Gastroesophageal sphincter (tissue), 4 donors: ENCODE data around the gene SMCO3. TPM values are rescaled to one million over a fixed set of nuclear protein-coding genes. Genes with fewer than 3 reads are reported as not detected.

ENCODE experiments used
- ATAC-seq: fragments of 150-250 bp; one replicate; pipeline ENCODE4 v1.9.1; 2016; ENCODE audit warnings: mild to moderate bottlenecking, moderate library complexity
- H3K27ac ChIP-seq, 4 donors: fragments of 200-600 bp; sonication (generic) in 3 of 4; 1 replicate in 3 of 4; 2 replicates in 1 of 4; pipeline ENCODE4 v1.5.1; 2016 to 2019
- H3K27me3 ChIP-seq: fragments of 200-600 bp; sonication (generic); one replicate; pipeline ENCODE4 v1.5.1; 2019
- H3K36me3 ChIP-seq, 2 donors: fragments of 200-600 bp; sonication (generic); one replicate each; pipeline ENCODE4 v1.5.1; 2019; ENCODE audit warnings: control low read depth in 1 of 2
- H3K4me1 ChIP-seq, 3 donors: fragments of 200-600 bp; sonication (generic); 1 replicate in 2 of 3; 2 replicates in 1 of 3; pipeline ENCODE4 v1.5.1; 2016 to 2019; ENCODE audit warnings: control low read depth in 2 of 3
- H3K4me3 ChIP-seq, 2 donors: fragments of 200-600 bp; sonication (generic); one replicate each; pipeline ENCODE4 v1.5.1; 2019; ENCODE audit warnings: mild to moderate bottlenecking in 1 of 2, moderate library complexity in 1 of 2
- H3K9me3 ChIP-seq, 3 donors: fragments of 200-600 bp; sonication (generic); one replicate each; pipeline ENCODE4 v1.5.1; 2017 to 2019; ENCODE audit warnings: control low read depth in 2 of 3
- EP300 ChIP-seq: sonication (generic); formaldehyde crosslinking; IDR thresholded peaks from one replicate; pipeline ENCODE4 v1.6.1; 2017; ENCODE audit warnings: antibody characterized with exemption, mild to moderate bottlenecking
- POLR2A ChIP-seq, 2 donors: fragments of 450-650 bp; IDR thresholded peaks; one replicate each; pipeline ENCODE4 v1.6.1; 2017; ENCODE audit warnings: antibody characterized with exemption in 2 of 2, mild to moderate bottlenecking in 2 of 2, moderate library complexity in 1 of 2
- POLR2AphosphoS5 ChIP-seq: sonication (generic); formaldehyde crosslinking; IDR thresholded peaks from one replicate; pipeline ENCODE4 v1.6.1; 2017; ENCODE audit warnings: antibody characterized with exemption
- WGBS, 2 donors: methylation state at CpG; one replicate each; pipeline ENCODE4 v1.1.5; 2018; ENCODE audit warnings: low coverage in 1 of 2; 5-methylcytosine and 5-hydroxymethylcytosine counted together
- total RNA-seq, 4 donors: library from RNA; depleted of rRNA; stranded (reverse); fragments of >200 nt; gene quantifications; one replicate each; pipeline ENCODE4 v1.1.0, GENCODE V29; 2016
- TF ChIP-seq, protein P1 (sequence below), 4 experiments: fragments of 200-600 bp in 2 of 4; fragments of 450-650 bp in 2 of 4; sonication (generic) in 1 of 4; IDR thresholded peaks; one replicate each; pipeline ENCODE4 v1.5.1; 2017 to 2019; ENCODE audit warnings: antibody characterized with exemption in 4 of 4, mild to moderate bottlenecking in 2 of 4, moderate library complexity in 2 of 4

The SMCO3 gene
- total RNA-seq, 4 donors from 2014 or later: 0.13 to 0.57 (median 0.31) TPM; not detected in 1

DNA sequence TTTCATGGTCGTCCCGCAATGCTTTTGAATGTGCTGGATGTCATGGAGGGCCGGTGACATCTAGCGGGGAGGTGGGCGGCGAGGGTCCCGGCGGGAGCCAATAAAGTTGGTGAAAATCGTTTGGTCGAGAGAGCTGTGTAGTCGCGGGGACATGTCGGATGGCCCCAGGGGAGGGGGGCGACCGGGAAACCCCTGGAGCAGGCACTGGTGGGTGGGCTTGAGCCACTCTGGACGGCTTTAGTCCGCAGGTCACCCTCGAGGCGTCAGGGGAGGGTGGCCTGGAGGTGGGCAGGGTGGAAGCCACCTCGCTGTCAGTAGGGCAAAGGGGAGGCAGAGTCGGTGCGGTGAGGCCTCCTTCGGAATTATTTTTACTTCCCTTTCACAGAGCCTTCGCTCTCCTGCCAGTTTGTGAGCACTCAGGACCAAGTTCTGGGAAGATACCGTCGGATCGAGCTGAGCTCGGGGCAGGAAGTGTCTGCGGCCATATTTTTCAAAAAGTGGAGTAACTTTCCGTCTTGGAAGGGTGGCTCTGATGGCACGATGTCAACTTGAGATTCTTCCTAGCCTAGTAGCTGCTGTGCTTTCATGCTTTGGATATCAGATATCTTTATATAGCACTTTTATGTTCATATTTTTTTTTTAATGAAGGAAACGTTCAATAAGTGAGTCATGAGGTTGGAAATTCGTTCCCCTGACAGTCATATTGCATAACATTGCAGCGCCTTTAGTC lies 38.9 kb downstream of the SMCO3 start:
- WGBS, 2 donors: 4 to 9% methylated on average over 14 to 16 of the region's 34 CpGs

DNA sequence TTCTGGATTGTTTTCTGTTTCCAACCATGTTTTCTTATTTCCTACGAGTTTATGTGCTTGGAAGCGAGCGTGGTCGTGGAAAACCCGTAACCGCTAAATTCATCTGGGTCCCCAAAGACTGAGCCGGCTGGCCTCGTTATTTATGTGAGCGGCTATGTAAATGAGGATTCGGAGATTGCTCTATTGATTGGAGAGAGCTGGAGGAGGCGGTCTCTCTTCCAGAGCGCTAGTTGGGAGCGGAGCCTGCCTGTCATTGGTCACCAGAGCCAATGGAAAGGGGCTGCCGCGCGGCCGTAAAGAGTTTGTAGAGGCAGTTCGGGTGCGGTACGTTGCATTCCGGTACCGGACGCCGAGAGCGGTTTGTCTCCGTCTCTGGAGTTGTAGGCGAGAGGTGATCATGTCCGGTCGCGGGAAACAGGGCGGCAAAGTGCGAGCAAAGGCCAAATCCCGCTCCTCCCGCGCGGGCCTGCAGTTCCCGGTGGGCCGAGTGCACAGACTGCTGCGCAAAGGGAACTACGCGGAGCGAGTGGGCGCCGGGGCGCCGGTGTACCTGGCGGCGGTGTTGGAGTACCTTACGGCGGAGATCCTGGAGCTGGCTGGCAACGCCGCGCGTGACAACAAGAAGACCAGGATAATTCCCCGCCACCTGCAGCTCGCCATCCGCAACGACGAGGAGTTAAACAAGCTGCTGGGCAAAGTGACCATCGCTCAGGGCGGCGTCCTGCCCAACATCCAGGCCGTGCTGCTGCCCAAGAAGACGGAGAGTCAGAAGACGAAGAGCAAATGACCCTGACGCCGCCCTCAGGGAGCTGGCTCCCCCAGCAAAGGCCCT lies 39.7 kb downstream of the SMCO3 start:
- H3K27me3 ChIP-seq: no peaks in the 10 kb centered on the region
- H3K4me3 ChIP-seq: peak overlapping the region; percentile 67 to 79
- TF ChIP-seq, protein P1, sequence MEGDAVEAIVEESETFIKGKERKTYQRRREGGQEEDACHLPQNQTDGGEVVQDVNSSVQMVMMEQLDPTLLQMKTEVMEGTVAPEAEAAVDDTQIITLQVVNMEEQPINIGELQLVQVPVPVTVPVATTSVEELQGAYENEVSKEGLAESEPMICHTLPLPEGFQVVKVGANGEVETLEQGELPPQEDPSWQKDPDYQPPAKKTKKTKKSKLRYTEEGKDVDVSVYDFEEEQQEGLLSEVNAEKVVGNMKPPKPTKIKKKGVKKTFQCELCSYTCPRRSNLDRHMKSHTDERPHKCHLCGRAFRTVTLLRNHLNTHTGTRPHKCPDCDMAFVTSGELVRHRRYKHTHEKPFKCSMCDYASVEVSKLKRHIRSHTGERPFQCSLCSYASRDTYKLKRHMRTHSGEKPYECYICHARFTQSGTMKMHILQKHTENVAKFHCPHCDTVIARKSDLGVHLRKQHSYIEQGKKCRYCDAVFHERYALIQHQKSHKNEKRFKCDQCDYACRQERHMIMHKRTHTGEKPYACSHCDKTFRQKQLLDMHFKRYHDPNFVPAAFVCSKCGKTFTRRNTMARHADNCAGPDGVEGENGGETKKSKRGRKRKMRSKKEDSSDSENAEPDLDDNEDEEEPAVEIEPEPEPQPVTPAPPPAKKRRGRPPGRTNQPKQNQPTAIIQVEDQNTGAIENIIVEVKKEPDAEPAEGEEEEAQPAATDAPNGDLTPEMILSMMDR (IDR thresholded peaks at IDR 0.05): no peak
- no peak for TF ChIP-seq EP300
- TF ChIP-seq POLR2AphosphoS5: peak; percentile 100
- peak; percentile 98 for TF ChIP-seq POLR2A (IDR thresholded peaks at IDR 0.05)
- H3K27ac ChIP-seq: peak overlapping the region; percentile 92 to 99 (median 94)
- no peaks in the 10 kb centered on the region for H3K36me3 ChIP-seq
- ATAC-seq: peak; percentile 89
- WGBS, 2 donors: 0 to 4% methylated on average over 6 to 8 of the region's 67 CpGs
- peaks cover 0 to 41% (median 3%) of the 10 kb centered on the region in 3 donors for H3K4me1 ChIP-seq
- no peaks in the 10 kb centered on the region for H3K9me3 ChIP-seq

More for the DNA sequence above, 38.9 kb downstream of the SMCO3 start:
- Histone ChIP-seq H3K4me3 (peak overlapping the region; percentile 67 to 79), H3K27ac (peak overlapping the region; percentile 92 to 99 (median 94)), H3K36me3 (no peaks in the 10 kb centered on the region), H3K9me3 (no peaks in the 10 kb centered on the region), H3K27me3 (no peaks in the 10 kb centered on the region), H3K4me1 (peaks cover 0 to 37% (median 3%) of the 10 kb centered on the region in 3 donors)
- TF ChIP-seq, protein P1 (IDR thresholded peaks at IDR 0.05): no peak
- TF ChIP-seq POLR2AphosphoS5: peak; percentile 10
- TF ChIP-seq EP300: no peak
- peak; percentile 11 for ATAC-seq

DNA sequence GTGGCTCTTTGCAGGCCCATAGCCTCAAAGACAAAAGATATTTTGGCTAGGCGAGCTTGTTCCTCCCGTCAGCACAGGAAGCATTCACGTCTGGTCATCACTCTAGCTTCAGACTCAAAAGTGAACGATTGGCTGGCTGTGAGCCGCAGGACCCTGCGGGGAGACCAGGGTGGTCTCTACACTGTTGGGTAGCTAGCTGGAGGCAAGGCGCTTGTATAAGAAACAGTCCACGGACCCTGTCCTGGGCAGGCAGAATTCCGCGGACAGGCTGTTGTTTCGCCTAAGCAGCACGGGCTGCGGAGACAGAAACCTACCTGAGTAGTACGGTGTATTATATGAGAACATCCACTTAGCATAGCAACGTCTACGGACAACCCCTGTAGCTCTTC lies 40.3 kb downstream of the SMCO3 start:
- peak; percentile 1 for ATAC-seq
- H3K27ac ChIP-seq: peak overlapping the region; percentile 54 to 99 (median 93)
- H3K27me3 ChIP-seq: no peaks in the 10 kb centered on the region
- WGBS, 2 donors: 12 to 18% methylated on average over 2 to 9 of the region's 16 CpGs
- H3K9me3 ChIP-seq: no peaks in the 10 kb centered on the region
- peaks cover 0 to 47% (median 3%) of the 10 kb centered on the region in 3 donors for H3K4me1 ChIP-seq
- H3K4me3 ChIP-seq: peak overlapping the region; percentile 67 to 79
- H3K36me3 ChIP-seq: no peaks in the 10 kb centered on the region
- TF ChIP-seq, protein P1 (IDR thresholded peaks at IDR 0.05): no peak
- no peak for TF ChIP-seq POLR2AphosphoS5
- no peak for TF ChIP-seq EP300
- no peak for TF ChIP-seq POLR2A (IDR thresholded peaks at IDR 0.05)

DNA sequence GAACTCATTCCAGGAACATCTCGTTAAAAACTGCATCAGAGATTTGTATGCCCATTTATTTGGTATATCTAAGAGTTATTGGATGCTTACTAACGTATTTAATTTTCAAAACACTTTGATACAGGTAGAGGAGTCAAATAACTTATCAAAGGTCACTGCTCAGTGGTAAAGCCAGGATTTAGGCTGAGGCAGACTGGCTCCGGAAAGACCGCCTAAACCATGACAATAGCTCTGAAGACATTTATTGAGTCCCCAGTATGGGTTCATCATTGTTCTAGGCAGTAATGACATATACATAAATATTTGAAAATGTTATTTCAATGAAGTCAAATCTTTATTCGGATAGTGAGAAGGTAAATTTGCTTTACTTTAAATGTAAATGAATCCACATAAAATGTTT lies 41.0 kb downstream of the SMCO3 start:
- H3K9me3 ChIP-seq: no peaks in the 10 kb centered on the region
- peaks cover 0 to 54% (median 3%) of the 10 kb centered on the region in 3 donors for H3K4me1 ChIP-seq
- no peak overlapping the region for H3K27ac ChIP-seq
- 83 to 95% methylated on average over 5 of the region's 5 CpGs for WGBS, 2 donors
- no peak for ATAC-seq
- no peaks in the 10 kb centered on the region for H3K27me3 ChIP-seq
- TF ChIP-seq, protein P1 (IDR thresholded peaks at IDR 0.05): no peak
- no peak for TF ChIP-seq POLR2AphosphoS5
- TF ChIP-seq POLR2A (IDR thresholded peaks at IDR 0.05): no peak
- no peak for TF ChIP-seq EP300
- H3K36me3 ChIP-seq: no peaks in the 10 kb centered on the region
- no peak overlapping the region for H3K4me3 ChIP-seq
